Right renal cortex interstitium (tissue), 3 donors: ENCODE data around the gene CCDC97. TPM values are rescaled to one million over a fixed set of nuclear protein-coding genes. Genes with fewer than 3 reads are reported as not detected.
"Not testable (repeated sequence)": the region's sequence is repeated elsewhere in the genome, so short reads cannot be mapped to it uniquely, and the experiment has no call there.

Source experiments
- DNase-seq, 3 donors: peaks; one replicate each; pipeline ENCODE4 v3.0.0-alpha.2; 2013; ENCODE audit warnings: low read depth in 3 of 3, low spot score in 2 of 3
- polyA plus RNA-seq, 3 donors: library from polyadenylated mRNA; unstranded; fragments of 120-200 nt; gene quantifications; one replicate each; pipeline ENCODE4 v1.2.1, GENCODE V29; 2013; ENCODE audit not compliant: insufficient read length in 3 of 3

The CCDC97 gene
- polyA plus RNA-seq, 3 donors = 30.8 to 32.1 (median 31.3) TPM

- no peak for DNase-seq
Measured at GRCh38 chr19:41330946-41331678, 21.1 kb downstream of the CCDC97 start.

DNA sequence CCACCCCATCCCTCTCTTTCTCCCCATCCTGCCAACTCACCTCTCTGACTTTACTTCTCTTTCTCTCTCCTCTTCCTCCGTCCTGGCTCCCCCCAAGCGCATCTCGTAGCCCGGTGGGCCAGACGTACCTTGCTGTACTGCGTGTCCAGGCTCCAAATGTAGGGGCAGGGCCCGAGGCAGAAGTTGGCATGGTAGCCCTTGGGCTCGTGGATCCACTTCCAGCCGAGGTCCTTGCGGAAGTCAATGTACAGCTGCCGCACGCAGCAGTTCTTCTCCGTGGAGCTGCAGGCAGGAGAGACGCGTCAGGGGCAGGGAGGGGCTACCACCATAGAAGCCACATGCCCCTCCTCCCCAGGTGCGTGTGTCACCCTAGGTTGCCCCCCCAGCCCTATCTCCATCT, 22.0 kb downstream of the CCDC97 start:
- DNase-seq = no peak

DNA sequence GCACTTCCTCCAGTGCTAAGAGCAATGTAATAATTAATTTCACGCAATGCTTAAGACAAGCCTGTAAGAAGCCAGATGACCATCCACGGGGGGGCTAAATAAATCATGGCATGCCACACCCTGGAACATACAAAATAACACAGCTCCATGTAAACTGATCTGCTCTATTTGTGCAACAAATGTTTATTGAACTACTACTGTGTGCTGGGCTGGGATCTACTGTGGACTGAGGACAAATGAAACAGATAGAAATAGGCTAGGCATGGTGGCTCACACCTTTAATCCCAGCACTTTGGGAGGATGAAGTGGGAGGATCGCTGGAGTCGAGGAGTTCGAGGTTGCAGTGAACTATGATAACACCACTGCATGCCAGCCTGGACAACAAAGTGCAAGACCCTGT, 22.5 kb downstream of the CCDC97 start:
- DNase-seq = no peak

- no peak for DNase-seq
Measured at GRCh38 chr19:41334793-41335192, 24.8 kb downstream of the CCDC97 start.

GRCh38 chr19:41335467-41335866, 25.5 kb downstream of the CCDC97 start:
- DNase-seq = no peak

- DNase-seq = no peak
Measured at GRCh38 chr19:41339936-41340335, 30.0 kb downstream of the CCDC97 start.

DNA sequence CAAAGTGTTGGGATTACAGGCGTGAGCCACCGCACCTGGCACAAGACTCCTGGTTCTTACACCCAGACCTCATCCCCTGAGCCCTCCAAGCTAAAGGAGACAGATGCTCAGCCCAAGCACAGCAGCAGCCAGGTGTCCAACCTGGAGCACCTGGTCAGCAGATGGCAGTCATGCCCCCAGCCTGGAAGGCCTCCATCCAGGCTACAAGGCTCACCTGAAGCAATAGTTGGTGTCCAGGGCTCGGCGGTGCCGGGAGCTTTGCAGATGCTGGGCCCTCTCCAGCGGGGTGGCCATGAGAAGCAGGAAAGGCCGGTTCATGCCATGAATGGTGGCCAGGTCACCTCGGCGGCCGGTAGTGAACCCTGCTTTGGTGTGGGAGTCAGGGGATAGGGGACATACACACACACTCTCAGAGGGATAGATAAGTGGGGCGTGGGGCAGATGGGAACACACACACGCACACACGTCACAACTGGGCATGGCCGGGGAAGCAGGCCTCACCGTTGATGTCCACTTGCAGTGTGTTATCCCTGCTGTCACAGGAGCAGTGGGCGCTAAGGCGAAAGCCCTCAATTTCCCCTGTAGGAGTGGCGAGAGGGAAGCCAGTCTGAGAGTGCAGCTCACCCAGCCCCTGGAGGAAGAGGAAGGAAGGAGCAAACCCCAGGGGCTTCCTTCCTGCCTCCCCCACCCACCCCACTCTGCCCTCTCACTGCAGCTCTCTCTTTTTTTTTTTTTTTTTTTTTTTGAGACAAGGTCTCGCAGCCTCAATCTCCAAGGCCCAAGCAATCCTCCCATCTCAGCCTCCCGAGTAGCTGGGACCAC, 31.9 kb downstream of the CCDC97 start:
- DNase-seq = no peak

DNA sequence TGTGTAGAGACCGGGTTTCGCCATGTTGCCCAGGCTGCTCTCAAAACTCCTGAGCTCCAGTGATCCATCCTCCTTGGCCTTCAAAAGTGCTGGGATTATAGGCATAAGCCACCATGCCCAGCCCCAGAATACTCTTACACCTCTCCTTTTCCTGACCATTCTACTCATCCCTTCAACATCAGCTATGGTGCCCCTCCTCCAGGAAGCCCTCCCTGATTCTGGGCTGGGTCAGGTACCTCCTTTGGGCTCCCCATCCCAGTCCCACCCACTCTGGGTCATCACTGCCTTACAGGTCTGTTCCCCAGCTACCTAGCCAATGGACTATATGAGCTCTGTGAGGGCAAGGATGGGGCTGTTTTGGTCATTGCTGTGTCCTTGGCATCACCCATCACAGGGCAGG, 34.2 kb downstream of the CCDC97 start:
- DNase-seq = no peak

DNA sequence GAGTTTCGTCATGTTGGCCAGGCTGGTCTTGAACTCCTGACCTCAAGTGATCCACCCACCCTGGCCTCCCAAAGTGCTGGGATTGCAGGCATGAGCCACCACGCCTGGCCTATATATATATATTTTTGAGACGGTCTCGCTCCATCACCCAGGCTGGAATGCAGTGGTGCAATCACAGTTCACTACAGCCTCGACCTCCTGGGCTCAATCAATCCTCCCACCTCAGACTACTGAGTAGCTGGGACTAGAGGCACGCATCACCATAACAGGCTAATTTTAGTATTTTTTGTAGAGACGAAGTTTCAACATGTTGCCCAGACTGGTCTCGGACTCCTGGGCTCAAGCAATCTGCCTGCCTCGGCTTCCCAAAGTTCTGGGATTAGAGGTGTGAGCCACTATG, 36.9 kb downstream of the CCDC97 start:
- not testable (repeated sequence) for DNase-seq

- no peak for DNase-seq
Measured at GRCh38 chr19:41350735-41351338, 40.9 kb downstream of the CCDC97 start.

- DNase-seq = no peak
Measured at GRCh38 chr19:41351339-41352245, 41.6 kb downstream of the CCDC97 start.

DNA sequence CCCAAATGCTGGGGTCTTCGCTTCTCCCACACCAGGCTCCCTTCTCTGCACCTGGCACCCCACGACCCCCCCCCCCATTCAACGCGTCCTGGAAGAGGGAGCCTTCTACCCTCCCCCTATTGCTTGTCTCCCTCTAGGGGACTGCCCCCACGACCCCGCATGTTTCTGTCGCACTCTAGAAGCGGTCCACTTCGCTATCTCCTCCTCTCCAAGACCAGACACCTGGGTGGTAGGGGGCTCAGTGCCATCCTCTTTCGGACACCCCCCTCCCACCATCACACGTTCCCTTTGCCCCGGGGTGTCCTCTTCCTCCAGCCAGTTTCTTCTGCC, 42.3 kb downstream of the CCDC97 start:
- no peak for DNase-seq

GRCh38 chr19:41352609-41353465, 42.9 kb downstream of the CCDC97 start:
- no peak for DNase-seq

DNA sequence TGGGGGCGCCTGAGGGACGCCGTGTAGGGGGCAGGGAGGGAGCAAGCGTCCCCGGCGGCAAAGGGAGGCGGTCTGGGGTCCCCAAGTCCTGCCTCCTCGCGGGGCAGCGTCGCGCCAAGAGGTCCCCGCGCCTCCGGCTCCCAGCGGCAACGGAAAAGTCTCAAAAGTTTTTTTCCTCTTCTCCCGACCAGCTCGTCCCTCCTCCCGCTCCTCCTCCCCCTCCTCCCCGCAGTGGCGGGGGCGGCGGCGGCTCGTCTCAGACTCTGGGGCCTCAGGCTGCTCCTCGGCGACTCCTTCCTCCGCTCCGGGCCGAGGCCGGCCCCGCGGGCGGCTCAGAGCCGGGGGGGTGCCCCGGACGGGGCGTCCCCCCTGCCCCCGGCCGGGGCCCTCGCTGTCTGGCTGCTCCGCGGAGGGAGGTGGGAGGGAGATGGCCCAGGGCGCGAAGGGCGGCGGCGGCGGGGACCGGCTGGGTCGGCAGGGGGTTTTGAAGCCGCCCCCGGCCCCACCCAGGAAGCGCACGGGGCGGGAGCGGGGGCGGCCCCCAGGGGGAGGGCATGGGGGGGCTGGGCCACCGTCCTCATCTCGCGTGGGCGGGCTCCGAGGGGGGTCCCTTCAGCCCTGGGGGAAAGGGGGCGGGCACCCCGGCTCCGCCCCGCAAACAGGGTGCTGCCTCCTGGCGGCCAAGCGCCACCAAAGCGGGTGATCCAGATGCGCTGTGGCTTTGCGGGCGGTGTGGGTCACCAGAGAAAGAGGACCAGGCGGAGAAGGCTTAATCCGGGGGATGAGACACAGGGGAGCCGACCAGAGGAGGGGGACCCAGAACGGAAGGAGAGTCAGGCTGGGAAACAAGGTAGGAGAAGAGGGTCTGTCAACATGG, 43.7 kb downstream of the CCDC97 start, which contains the start of gene TGFB1:
TGFB1 (minus strand) TSS at position 457 of the 877 bp plus-strand sequence. CDS start 878 bp downstream, outside the sequence.
- DNase-seq = no peak

DNA sequence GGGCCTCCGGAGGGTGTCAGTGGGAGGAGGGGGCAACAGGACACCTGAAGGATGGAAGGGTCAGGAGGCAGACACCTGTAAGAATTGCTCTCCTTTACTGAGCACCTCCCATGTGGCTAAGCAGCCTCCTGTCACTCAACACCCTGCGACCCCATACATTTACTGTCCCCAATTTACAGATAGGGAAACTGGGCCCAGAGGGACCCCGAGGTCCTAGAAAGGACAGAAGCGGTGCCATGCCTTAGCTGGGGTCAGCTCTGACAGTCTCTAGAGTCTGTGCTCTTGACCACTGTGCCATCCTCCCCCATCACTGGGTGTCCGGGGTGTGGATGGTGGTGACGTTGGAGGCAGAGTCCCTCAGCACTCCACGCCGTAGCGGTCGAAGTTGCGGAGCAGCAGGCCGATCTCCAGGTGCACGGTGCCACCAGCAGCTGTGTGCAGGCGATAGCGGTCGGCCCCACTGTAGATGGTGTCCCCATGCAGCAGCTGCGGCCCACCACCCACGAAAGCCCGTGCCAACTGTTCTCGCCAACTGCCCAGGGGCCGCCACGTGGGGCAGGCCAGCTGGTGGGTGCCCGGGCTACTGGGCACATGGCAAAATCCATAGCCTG, 44.5 kb downstream of the CCDC97 start:
- DNase-seq = no peak

DNA sequence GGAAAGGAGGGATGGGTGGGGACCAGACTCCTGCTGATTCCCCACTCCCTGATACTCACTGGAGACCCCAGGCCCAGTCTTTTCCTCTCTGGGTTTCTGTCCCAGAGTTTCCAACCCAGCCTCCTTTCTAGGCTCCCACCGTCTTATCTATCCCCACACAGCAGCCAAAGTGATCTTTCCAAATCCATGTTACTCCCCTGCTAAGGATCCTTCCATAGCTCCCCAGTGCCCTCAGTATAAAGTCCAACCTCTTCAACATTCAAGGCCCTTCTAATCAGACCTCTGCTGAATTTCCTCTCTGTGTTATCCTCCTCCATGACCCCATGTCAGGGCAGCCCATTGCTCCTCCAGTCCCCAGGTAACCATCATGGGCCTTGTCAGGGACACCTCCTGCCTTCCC, 45.1 kb downstream of the CCDC97 start:
- DNase-seq = no peak

GRCh38 chr19:41355802-41356201, 45.8 kb downstream of the CCDC97 start:
- no peak for DNase-seq

DNA sequence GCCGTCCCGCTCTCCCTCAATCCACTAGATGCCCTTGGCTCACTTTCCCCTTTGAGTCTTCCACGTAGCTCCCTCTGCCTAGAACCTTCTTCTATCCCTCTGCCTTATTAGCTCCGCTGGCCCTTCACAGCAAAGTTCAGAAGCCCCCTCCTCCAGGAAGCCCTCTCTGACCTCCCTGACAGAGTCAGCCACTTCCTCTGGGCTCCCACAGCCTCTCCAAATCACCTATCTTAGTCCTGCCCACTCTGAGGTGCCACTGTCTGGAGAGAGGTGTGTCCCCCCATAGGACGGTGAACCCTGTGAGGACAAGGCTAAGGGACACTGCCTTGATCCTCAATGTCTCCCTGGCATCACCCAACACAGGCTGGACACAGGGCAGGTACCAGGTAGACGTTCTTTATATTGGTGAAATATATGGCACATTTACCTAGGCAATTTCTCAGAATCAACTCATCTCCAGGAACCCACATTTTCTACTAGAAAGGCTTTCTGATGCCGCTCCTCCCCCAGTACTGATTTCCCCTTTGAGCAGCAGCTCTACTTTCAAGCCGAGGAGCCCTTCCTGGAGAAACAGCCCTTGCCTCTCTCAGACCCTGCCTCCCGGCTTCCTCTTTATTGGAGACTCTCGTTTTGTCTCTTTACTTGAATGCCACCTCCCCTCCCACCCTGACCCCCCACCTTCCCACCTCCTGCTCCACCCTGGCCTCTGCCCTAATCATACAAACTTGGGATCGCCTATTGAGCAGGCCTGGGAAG, 47.2 kb downstream of the CCDC97 start:
- DNase-seq = no peak
